NCI-H1694 treated with DMSO at 0.1 percent for 48 hours (cell line): ENCODE data around the gene ETV4.

Source experiments
- DNase-seq: peaks from one replicate; lab custom pipeline; 2025; lab: John Stamatoyannopoulos, UW

ETV4 gene

GRCh38 chr17:43572368-43572980, 26.3 kb upstream of the ETV4 start:
- no peak for DNase-seq

DNA sequence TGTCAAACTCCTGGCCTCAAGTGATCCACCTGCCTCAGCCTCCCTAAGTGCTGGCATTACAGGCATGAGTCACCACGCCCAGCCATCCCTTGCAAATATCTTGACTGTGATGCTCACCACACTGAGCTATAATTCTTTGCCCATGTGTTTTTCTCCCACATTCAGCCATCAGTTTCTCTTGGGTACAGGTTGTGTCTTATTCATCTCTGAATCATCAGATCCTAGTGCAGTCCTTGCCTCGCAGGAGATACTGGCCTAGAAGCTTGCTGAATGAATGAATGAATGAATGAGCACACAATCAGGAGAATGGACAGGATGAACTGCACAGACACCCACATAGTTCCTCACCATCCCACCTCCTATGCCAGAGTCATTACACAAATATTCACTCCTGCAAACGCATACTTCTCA, 24.4 kb upstream of the ETV4 start:
- DNase-seq = no peak

- no peak for DNase-seq
Observed at GRCh38 chr17:43568506-43569082, 22.5 kb upstream of the ETV4 start.

- DNase-seq = no peak
Observed at GRCh38 chr17:43563600-43564594, 17.8 kb upstream of the ETV4 start.

- no peak for DNase-seq
Observed at GRCh38 chr17:43562679-43563599, 16.8 kb upstream of the ETV4 start.

GRCh38 chr17:43560461-43561427, 14.6 kb upstream of the ETV4 start:
- DNase-seq = no peak

DNA sequence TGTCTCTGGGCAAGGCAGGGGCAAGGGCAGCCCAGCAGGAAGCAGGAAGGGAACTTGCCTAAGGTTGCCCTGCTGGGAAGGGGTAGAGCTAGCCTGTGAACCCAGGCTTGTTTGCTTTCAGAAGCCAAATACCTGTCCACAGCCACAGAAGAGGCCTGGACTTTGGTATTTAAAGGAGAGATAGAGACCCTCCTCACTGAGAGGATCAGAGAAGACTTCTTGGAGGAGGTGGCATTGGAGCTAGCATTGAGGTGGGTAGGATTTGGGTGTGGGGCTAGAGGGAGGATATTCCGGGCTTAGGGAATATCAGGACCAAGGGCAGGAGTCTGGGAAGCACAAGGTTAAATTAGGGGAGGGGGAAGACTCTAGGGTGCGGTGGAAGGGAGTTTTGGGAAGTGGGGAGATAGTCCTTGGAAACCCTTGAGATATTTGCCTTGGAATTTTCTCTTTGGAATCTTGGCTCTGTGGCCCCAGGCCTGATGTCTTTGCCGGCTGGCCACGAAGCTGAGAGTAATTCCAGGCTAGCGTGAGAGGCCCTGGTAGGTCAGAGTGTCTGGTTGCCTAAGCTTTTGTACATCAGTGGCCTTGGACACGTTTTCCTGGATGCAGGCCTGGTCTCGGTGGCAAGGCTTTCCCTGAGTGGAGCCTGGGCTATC, 13.1 kb upstream of the ETV4 start:
- DNase-seq = no peak

DNA sequence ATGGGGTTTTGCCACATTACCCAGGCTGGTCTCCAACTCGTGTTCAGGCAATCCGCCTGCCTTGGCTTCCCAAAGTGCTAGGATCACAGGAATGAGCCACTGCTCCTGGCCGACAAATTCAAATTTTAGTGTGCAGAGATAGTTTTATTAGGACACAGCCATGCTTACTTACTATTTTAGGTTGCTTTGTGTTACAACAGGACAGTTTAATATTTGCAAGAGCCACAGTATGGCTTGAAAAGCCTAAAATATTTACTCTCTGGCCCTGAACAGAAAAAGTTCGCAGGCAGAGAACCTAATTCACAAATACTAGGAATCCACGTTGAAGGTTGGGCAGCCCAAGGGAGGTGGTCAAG, 12.6 kb upstream of the ETV4 start:
- no peak for DNase-seq

DNA sequence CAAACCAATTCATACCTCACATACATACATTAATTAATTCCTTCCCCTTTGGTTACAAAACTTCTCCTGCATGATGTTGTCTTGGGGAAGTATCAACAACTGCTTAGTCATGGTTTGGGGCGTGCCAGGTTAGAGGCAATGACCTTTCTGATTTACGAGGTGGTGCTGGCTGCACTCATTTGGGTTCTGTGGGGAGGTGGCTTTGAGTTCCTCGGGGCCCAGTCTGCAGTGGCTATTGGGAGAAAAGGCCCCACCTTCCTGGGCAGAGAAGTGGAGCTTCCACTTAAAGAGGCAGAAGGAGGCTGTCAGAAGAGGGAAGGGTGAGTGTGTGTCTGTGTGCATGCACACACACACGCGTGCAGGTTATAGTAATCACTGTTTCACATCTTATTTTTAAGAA, 10.2 kb upstream of the ETV4 start:
- DNase-seq = no peak

DNA sequence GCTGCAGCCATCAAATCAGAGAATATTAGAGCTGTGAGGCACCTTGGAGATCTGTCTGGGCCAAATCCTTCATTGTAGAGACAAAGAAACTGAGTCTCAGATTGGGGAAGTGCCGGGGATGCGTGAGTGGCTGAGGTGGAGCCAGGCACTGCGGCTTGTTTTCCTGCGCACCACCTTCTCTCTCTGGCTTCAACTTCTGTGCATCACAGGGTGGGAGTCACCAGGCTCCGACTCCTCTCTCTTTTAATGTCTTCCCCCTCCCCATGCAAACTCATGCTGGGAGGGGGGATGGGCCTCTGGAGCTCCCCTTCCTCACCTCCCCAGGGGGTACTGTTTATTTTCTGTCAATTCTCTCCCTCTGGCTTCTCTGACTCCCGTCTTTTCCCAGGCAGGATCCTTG, 8.7 kb upstream of the ETV4 start:
- DNase-seq = no peak

GRCh38 chr17:43553573-43553972, 7.4 kb upstream of the ETV4 start:
- DNase-seq = no peak

GRCh38 chr17:43552229-43552837, 6.2 kb upstream of the ETV4 start:
- no peak for DNase-seq

DNA sequence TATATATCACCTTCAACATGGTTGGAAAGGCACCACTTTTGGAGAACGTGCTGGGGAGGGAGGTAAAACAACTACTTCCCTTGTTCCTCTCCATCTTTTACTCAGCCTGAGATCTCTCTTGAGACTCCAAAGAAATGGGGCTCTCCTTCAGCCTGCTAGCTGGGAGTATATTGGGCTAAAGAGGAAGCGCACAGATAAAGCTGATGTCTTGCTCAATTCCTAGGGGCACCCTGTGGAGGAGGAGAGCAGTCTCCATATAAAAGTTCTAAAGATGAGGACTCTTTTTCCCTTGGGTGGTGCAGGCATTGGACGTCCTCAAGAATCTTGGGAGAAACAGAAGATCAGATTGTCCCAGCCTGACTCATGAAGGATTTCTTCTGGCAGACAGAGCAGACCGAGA, 4.6 kb upstream of the ETV4 start:
- DNase-seq = no peak

- no peak for DNase-seq
Observed at GRCh38 chr17:43549496-43549895, 3.4 kb upstream of the ETV4 start.

GRCh38 chr17:43548689-43549379, 2.7 kb upstream of the ETV4 start:
- DNase-seq = no peak

GRCh38 chr17:43547659-43548256, 1.6 kb upstream of the ETV4 start:
- DNase-seq = no peak

DNA sequence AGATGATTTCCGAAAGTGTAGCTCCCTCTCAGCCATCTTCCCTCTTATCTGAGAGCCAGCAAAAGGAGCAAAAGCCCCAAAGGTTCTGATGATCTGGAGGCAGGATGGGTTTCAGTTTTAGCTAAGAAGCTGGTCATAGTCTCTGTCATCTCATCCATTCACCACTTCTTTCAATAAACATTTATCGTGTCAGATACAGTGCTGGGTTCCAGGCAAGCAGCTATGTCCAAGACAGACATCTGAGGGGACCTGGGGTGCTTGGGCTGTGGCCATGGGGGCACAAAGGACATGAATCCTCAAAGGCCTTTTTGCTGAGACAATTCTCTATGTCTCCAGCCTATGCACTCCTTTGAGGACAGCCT, 1.0 kb upstream of the ETV4 start:
- no peak for DNase-seq

DNA sequence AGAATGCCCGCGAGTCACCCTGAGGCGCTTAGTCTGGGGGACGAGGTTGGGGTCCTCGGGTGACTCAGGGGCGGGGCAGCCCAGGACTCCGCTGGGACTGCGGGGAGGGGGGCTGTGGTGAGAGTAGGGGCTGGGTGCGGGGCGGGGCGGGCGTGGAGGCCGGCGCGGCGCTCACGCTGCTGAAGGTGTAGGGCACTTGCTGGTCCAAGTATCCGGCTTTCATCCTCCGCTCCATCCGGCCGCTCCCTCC, 832 bp downstream of the ETV4 start:
- DNase-seq = no peak
